Measurements from ENCODE around the gene ONECUT1. TPM values are rescaled to one million over a fixed set of nuclear protein-coding genes. Genes with fewer than 3 reads are reported as not detected.

ONECUT1 gene
- total RNA-seq, 2 donors from 2014 or later, result not detected

GRCh38 chr15:52710708-52711389 is 79.3 kb downstream of the ONECUT1 start:
- no peak for DNase-seq (ENCODE audit: low spot score)
- intact Hi-C loops (cut with DNase I), result no loop called here

- intact Hi-C loops (cut with DNase I), result no loop called here
- DNase-seq (ENCODE audit: low spot score), result no peak
Measured at GRCh38 chr15:52710050-52710707, 80.0 kb downstream of the ONECUT1 start.

- intact Hi-C loops (cut with DNase I), result no loop called here
- DNase-seq (ENCODE audit: low spot score), result no peak
Measured at GRCh38 chr15:52709187-52709981, 80.8 kb downstream of the ONECUT1 start.

Other genes starting within 250 kb of the ONECUT1 start
- 100 to 1,000 TPM; 118 to 176 TPM for gene ARPP19, start 221.3 kb downstream of the ONECUT1 start, total RNA-seq
- 10 to 100 TPM; 32.6 to 36.1 TPM for gene ATOSA, start 110.9 kb downstream of the ONECUT1 start, total RNA-seq

Measured in posterior vena cava (tissue), 2 donors.